ENCODE results near the gene CYLD. TPM values are rescaled to one million over a fixed set of nuclear protein-coding genes. Genes with fewer than 3 reads are reported as not detected.

The CYLD gene
- total RNA-seq, 1 experiment from 2014 or later = 11.9 TPM

DNA sequence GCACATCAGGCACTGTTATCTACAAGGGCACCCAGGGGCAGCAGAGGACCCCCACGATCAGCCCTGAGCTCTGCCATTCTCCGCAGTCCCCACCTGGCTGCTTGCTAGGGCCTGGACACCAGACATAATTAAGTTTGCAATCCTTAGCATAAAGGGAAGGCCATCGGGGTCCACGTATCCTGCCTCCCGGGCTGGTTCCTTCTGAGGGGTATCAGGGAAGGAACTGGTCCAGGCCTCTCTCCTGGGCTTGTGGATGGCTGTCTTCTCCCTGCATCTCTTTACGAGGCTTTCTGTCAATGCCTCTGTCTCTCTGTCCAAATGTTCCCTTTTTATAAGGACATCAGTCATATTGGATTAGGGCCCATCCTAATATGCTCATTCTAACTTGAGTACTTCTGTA, 77.8 kb downstream of the CYLD start:
- no peaks in the 10 kb centered on the region for H3K4me1 ChIP-seq (ENCODE audit: control insufficient read depth in 1 of 2, insufficient read depth in 2 of 2, low read length in 2 of 2)
- CTCF ChIA-PET = no interaction called here
- no peak for DNase-seq (ENCODE audit: low read depth, low spot score)
- POLR2A ChIA-PET = no interaction called here
- RAD21 ChIA-PET (ENCODE audit: low non-redundant PET in 1 of 2, low total read pairs in 2 of 2, uncharacterized antibody in 2 of 2, unreplicated experiment in 2 of 2) = no interaction called here
- H3K36me3 ChIP-seq (ENCODE audit: control insufficient read depth in 1 of 2, insufficient read depth in 2 of 2, low read length in 2 of 2) = no peaks in the 10 kb centered on the region
- no peak overlapping the region for H3K9ac ChIP-seq (ENCODE audit: low read length)
- ATAC-seq = no peak
- H2AFZ ChIP-seq (ENCODE audit: low read depth, low read length, poor library complexity, severe bottlenecking) = no peak overlapping the region
- no peaks in the 10 kb centered on the region for H3K9me3 ChIP-seq (ENCODE audit: control insufficient read depth in 1 of 2, insufficient read depth in 1 of 2, low read depth in 1 of 2, low read length in 2 of 2)
- H3K9me2 ChIP-seq (ENCODE audit: insufficient read depth) = no peaks in the 10 kb centered on the region
- H3K27ac ChIP-seq (ENCODE audit: low read depth, low read length) = no peak overlapping the region
- no peaks in the 10 kb centered on the region for H3K79me2 ChIP-seq (ENCODE audit: insufficient read depth, low read length)
- no peak overlapping the region for H3K4me3 ChIP-seq (replicated peaks in 1 of 2; ENCODE audit: low read depth in 1 of 2, low read length in 2 of 2)
- no peaks in the 10 kb centered on the region for H3K27me3 ChIP-seq (ENCODE audit: insufficient read depth, low read length)
- H3K4me2 ChIP-seq (ENCODE audit: low read length) = no peak overlapping the region
- TF ChIP-seq MAX (IDR thresholded peaks at IDR 0.05) = no peak
- TF ChIP-seq ZFX (IDR thresholded peaks at IDR 0.05) = no peak
- TF ChIP-seq RAD21 (IDR thresholded peaks at IDR 0.05; ENCODE audit: low read depth) = no peak
- TF ChIP-seq FOSL1 (IDR thresholded peaks at IDR 0.05; ENCODE audit: low read depth) = no peak
- no peak for TF ChIP-seq SRF (IDR thresholded peaks at IDR 0.05; ENCODE audit: low read depth)
- TF ChIP-seq, protein P1, sequence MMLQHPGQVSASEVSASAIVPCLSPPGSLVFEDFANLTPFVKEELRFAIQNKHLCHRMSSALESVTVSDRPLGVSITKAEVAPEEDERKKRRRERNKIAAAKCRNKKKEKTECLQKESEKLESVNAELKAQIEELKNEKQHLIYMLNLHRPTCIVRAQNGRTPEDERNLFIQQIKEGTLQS (IDR thresholded peaks at IDR 0.05) = no peak
- no peak for TF ChIP-seq EGR1 (IDR thresholded peaks at IDR 0.05; ENCODE audit: low read depth)
- TF ChIP-seq CBX3 (IDR thresholded peaks at IDR 0.05; ENCODE audit: low read depth) = no peak
- no peak for TF ChIP-seq REST (IDR thresholded peaks at IDR 0.05; ENCODE audit: low read depth)
- no peak for TF ChIP-seq SP1 (IDR thresholded peaks at IDR 0.05; ENCODE audit: low read depth)
- no peak for TF ChIP-seq EZH2 (IDR thresholded peaks at IDR 0.05)
- TF ChIP-seq, protein P2, sequence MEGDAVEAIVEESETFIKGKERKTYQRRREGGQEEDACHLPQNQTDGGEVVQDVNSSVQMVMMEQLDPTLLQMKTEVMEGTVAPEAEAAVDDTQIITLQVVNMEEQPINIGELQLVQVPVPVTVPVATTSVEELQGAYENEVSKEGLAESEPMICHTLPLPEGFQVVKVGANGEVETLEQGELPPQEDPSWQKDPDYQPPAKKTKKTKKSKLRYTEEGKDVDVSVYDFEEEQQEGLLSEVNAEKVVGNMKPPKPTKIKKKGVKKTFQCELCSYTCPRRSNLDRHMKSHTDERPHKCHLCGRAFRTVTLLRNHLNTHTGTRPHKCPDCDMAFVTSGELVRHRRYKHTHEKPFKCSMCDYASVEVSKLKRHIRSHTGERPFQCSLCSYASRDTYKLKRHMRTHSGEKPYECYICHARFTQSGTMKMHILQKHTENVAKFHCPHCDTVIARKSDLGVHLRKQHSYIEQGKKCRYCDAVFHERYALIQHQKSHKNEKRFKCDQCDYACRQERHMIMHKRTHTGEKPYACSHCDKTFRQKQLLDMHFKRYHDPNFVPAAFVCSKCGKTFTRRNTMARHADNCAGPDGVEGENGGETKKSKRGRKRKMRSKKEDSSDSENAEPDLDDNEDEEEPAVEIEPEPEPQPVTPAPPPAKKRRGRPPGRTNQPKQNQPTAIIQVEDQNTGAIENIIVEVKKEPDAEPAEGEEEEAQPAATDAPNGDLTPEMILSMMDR (IDR thresholded peaks at IDR 0.05 in 2 of 3, conservative IDR thresholded peaks at IDR 0.05 in 1 of 3; ENCODE audit: borderline replicate concordance in 1 of 3, insufficient read depth in 1 of 3, low read depth in 2 of 3, low read length in 2 of 3) = no peak
- TF ChIP-seq SIN3A (IDR thresholded peaks at IDR 0.05; ENCODE audit: low read depth) = no peak
- no peak for TF ChIP-seq TCF7L2 (IDR thresholded peaks at IDR 0.05; ENCODE audit: borderline replicate concordance, extremely low read depth, insufficient read depth, insufficient read length)
- TF ChIP-seq YY1 (IDR thresholded peaks at IDR 0.05; ENCODE audit: extremely low read depth, insufficient replicate concordance, low read depth, low read length) = no peak
- intact Hi-C loops (cut with micrococcal nuclease) = no loop called here
- no peaks in the 10 kb centered on the region for H4K20me1 ChIP-seq (ENCODE audit: insufficient read depth)
- BruUV-seq (replicated peaks) = no TSS peak
